ENCODE data around the gene ADCY6. TPM values are rescaled to one million over a fixed set of nuclear protein-coding genes. Genes with fewer than 3 reads are reported as not detected.

ADCY6 gene
- total RNA-seq, 2 experiments from 2014 or later, result 0.05 TPM; not detected in 1

- H3K27ac Mint-ChIP-seq, result no peak overlapping the region
- peaks cover 4% of the 10 kb centered on the region for H3K36me3 Mint-ChIP-seq (ENCODE audit: low read depth)
- no peaks in the 10 kb centered on the region for H3K9me3 Mint-ChIP-seq
- peaks cover 5% of the 10 kb centered on the region for H3K27me3 Mint-ChIP-seq
- peaks cover 27% of the 10 kb centered on the region for H3K4me1 Mint-ChIP-seq
- no peak for DNase-seq
- ChIA-PET CTCF (interaction anchor here (0.6 to 5.8 kb wide), 4 partner anchors 8 to 31 kb away, joined by 3 to 33 read pairs (median 4); no protein-coding TSS in a partner anchor), POLR2A (interaction anchor here (5.2 kb wide), 1 partner anchor 8 kb away, joined by 24 read pairs; no protein-coding TSS in a partner anchor)
- H3K4me3 Mint-ChIP-seq, result no peak overlapping the region
Observed at GRCh38 chr12:48823281-48823680, 34.4 kb upstream of the ADCY6 start.

DNA sequence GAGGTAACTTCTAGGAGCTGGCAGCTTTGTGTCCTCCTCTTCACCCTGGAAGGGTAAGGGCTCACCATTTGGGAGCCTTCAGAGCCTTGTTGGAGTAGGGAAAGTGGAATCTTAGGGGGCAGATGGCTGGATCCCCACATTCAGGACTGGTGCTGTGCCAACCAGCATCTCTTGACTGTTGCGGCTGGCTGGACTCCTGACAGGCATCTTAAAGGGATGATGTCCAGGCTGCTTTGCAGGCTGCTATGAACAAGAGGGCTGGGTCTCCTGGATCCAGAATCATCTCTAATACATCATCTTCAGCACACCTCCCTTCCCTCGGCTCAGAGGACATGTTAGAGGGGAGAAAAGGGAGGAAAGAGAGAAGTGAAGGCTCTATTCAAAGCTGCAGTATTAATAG is 33.8 kb upstream of the ADCY6 start:
- Mint-ChIP-seq H3K4me3 (no peak overlapping the region), H3K36me3 (ENCODE audit: low read depth) (peaks cover 3% of the 10 kb centered on the region), H3K27ac (no peak overlapping the region), H3K27me3 (peaks cover 6% of the 10 kb centered on the region), H3K9me3 (no peaks in the 10 kb centered on the region), H3K4me1 (peaks cover 31% of the 10 kb centered on the region)
- DNase-seq, result no peak
- POLR2A ChIA-PET, result interaction anchor here (0.5 kb wide), 1 partner anchor 106 kb away, joined by 3 read pairs; the partner anchor contains the start of gene CCNT1
- CTCF ChIA-PET, result interaction anchor here (1.4 to 5.8 kb wide), 3 partner anchors 7 to 30 kb away, joined by 3 to 33 read pairs (median 5); no protein-coding TSS in a partner anchor

DNA sequence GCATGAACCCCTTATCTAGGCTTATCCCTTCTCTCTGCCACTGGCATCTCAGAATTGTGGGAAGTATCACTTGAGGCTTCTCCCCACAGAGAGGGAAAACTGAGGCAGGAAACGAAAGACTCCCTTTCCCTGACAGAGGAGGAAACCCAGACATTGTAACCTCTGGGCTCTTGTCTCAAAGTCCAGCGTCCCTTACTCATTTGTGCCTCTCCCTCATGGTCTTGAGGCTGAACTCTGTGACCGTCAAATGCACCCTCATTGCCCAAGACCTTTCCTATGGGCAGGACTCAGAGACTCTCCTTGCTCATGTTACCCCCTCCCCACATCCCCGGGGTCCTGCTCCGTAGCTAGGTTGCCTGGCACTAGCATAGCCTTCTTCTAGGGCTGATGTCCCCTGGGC is 33.2 kb upstream of the ADCY6 start:
- DNase-seq, result no peak
- peaks cover 12% of the 10 kb centered on the region for H3K27me3 Mint-ChIP-seq
- no peak overlapping the region for H3K4me3 Mint-ChIP-seq
- CTCF ChIA-PET, result interaction anchor here (1.8 kb wide), 1 partner anchor 27 kb away, joined by 5 read pairs; no protein-coding TSS in a partner anchor
- no peak overlapping the region for H3K27ac Mint-ChIP-seq
- H3K36me3 Mint-ChIP-seq (ENCODE audit: low read depth), result peaks cover 3% of the 10 kb centered on the region
- H3K9me3 Mint-ChIP-seq, result no peaks in the 10 kb centered on the region
- POLR2A ChIA-PET, result no interaction called here
- H3K4me1 Mint-ChIP-seq, result peaks cover 37% of the 10 kb centered on the region

GRCh38 chr12:48819986-48820725 is 31.3 kb upstream of the ADCY6 start:
- Mint-ChIP-seq H3K27ac (no peak overlapping the region), H3K9me3 (no peaks in the 10 kb centered on the region), H3K27me3 (peaks cover 22% of the 10 kb centered on the region), H3K4me1 (peaks cover 48% of the 10 kb centered on the region), H3K36me3 (ENCODE audit: low read depth) (no peaks in the 10 kb centered on the region), H3K4me3 (no peak overlapping the region)
- ChIA-PET CTCF (interaction anchor here (0.5 to 1.9 kb wide), 7 partner anchors 20 to 157 kb away, joined by 3 to 5 read pairs (median 4); partner anchors contain the start of gene DDX23), POLR2A (interaction anchor here (1.2 to 2.2 kb wide), 2 partner anchors 10 to 32 kb away, joined by 6 to 8 read pairs; partner anchors contain the start of gene DDX23)
- no peak for DNase-seq

GRCh38 chr12:48818831-48819590 is 30.1 kb upstream of the ADCY6 start:
- H3K27me3 Mint-ChIP-seq, result peaks cover 22% of the 10 kb centered on the region
- ChIA-PET CTCF (interaction anchor here (1.0 to 1.9 kb wide), 7 partner anchors 21 to 148 kb away, joined by 3 to 5 read pairs (median 4); partner anchors contain the start of gene DDX23), POLR2A (interaction anchor here (0.9 to 2.2 kb wide), 3 partner anchors 12 to 54 kb away, joined by 3 to 8 read pairs (median 6); partner anchors contain the start of gene DDX23)
- no peaks in the 10 kb centered on the region for H3K9me3 Mint-ChIP-seq
- DNase-seq, result peak; percentile 60
- H3K4me3 Mint-ChIP-seq, result peak overlapping the region; percentile 98
- peak overlapping the region; percentile 47 for H3K27ac Mint-ChIP-seq
- H3K4me1 Mint-ChIP-seq, result peaks cover 40% of the 10 kb centered on the region
- no peaks in the 10 kb centered on the region for H3K36me3 Mint-ChIP-seq (ENCODE audit: low read depth)

DNA sequence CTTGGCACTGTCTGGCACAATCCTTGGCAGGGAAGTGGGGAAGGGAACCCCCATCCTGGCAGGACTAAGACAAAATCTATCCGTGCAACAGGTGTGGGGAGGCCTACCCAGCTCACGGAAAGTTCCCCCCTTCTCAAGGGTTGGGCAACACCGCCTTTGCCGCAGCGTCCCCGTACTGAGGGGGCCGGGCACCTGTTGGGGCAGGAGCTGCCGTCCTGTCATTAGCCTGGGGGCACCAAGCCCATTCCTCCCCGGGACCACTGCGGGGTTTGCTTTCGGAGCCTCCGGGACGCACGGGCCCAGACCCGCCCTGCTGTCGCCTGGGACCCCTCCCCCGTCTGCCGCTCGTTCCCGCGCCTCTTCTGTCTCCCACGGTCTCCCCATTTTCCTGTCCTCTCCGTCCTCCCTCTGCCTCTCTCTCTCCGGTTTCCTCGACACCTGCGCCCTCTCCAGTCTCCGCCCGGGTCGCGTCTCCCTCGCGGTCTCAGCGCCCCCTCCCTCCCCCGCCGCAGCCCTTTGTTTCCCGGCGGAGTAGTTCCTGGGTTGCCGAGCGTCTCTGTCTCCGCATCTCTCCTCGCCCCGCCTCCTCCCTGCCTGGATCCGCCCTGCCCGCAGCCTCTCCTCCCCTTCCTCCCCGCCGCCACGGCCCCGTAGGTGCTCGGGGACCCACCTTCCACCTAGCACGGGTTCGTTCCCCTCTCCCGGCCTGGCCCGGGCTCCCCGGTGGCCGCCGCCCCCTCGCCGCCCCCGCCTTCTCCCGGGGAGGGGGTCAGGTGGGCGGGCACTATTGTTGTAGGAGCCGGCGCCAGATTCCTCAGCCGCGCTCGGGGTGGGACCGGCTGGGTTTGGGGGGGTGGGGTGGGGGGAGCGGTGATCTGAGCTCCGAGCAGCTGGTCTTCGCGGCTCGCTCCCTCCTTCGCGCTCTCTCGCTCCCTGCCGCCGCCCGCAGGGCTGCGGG is 29.3 kb upstream of the ADCY6 start, which contains the start of gene CACNB3:
CACNB3 (plus strand) TSS at position 624 of the 958 bp plus-strand sequence. CDS start 434 bp downstream, outside the sequence.
- Mint-ChIP-seq H3K4me1 (peaks cover 38% of the 10 kb centered on the region), H3K36me3 (ENCODE audit: low read depth) (no peaks in the 10 kb centered on the region), H3K4me3 (peak within 1 kb of the TSS; percentile 98), H3K27ac (peak within 1 kb of the TSS; percentile 47), H3K27me3 (peaks cover 22% of the 10 kb centered on the region), H3K9me3 (no peaks in the 10 kb centered on the region)
- DNase-seq, result peak; percentile 84
- POLR2A ChIA-PET, result interaction anchor here (1.1 to 4.2 kb wide), 4 partner anchors 7 to 136 kb away, joined by 4 to 24 read pairs (median 6); partner anchors contain the start of genes DDX23 and KANSL2
- CTCF ChIA-PET, result interaction anchor here (0.8 to 1.9 kb wide), 3 partner anchors 22 to 149 kb away, joined by 3 to 4 read pairs (median 4); no protein-coding TSS in a partner anchor

DNA sequence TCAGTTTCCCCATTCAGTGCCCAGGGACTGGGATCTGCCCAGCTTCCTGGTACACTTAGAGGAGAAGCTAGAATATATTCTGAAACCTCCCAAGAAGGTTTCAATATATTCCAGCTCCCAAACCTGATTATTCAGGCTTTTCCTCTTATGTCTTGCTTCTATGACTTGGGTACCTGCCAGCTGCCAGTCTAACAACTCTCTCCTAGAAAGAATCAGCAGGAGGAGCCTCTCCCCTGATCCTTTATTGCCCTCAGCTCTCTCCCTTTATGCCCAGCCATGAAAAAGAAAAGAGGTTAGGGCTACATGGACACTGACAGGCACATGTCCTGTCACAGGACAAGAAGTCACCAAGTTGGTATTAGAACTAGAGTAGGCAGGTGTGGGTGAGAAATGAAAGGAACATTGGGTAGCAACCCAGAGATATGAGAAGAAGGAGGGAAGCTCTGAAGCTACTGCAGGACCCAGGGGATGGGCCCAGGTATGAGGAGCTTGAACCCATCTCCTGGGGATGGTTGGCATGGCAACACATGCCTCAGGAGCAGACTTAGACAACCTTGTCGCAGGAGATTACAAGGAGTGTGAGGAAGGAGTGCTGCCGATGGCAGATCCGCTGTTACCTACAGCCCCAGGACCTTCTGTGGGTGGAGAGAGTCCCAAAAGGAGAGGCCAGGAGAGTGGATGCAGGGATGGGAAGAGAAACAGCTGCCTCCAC is 27.4 kb upstream of the ADCY6 start:
- DNase-seq, result no peak
- ChIA-PET POLR2A (interaction anchor here (1.1 to 4.2 kb wide), 7 partner anchors 9 to 315 kb away, joined by 3 to 26 read pairs (median 7); partner anchors contain the start of genes DDX23, KANSL2, RND1 and TUBA1B), CTCF (interaction anchor here (0.5 to 4.6 kb wide), 10 partner anchors 9 to 1361 kb away, joined by 3 to 44 read pairs (median 10); partner anchors contain the start of gene DDX23)
- Mint-ChIP-seq H3K4me1 (peaks cover 40% of the 10 kb centered on the region), H3K36me3 (ENCODE audit: low read depth) (no peaks in the 10 kb centered on the region), H3K4me3 (peak overlapping the region; percentile 98), H3K9me3 (no peaks in the 10 kb centered on the region), H3K27ac (no peak overlapping the region), H3K27me3 (peaks cover 22% of the 10 kb centered on the region)

DNA sequence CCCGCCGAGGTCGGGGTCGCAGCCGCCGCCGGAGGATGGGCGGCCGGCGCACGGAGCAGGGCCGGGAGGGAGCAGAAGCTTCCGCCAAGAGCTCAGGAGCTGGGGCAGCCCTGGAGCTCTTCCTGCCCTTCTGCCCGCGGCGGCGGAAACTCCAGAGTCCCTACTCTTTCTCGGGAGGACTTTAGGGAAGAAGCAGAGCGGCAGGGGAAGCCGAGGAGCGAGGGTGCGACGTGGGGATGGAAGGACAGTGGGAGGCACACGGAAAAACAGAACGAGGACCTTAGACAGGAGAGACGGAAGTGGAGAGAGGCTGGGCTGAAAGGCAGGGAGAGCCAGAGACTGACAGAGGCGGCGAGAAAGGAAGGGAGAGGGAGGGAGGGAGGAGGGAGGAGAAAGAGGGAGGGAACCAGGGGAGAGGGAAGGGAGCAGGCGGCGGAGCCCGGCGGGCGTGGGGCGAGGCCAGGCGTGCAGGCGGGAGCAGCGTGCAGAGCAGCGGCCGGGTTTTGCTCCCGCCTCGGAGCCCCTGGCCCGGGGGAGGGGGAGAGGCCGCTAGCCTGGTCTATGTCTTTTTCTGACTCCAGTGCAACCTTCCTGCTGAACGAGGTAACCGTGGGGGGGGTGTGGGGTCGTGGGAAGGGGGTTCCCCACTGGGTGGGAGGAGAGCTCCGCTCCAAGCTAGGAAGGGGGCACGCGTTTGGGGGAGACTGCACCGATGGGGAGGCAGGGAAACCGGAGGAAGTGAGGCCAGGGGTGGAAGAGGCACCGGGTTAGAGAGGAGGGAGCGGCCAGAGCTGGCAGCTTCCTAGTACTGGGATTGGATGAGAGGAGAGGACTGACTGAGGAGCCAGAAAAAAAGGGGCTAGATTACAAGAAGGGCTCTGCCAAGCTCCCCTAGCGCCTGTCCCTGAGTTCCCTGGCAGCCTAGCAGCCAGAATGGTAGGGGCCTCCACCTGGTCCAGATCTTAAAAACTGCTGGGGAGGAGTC is 26.5 kb upstream of the ADCY6 start:
- CTCF ChIA-PET, result interaction anchor here (0.7 to 4.6 kb wide), 22 partner anchors 10 to 1362 kb away, joined by 3 to 44 read pairs (median 5); partner anchors contain the start of genes DDX23 and RND1
- Mint-ChIP-seq H3K27ac (peak overlapping the region; percentile 59), H3K36me3 (ENCODE audit: low read depth) (no peaks in the 10 kb centered on the region), H3K27me3 (peaks cover 21% of the 10 kb centered on the region), H3K9me3 (no peaks in the 10 kb centered on the region), H3K4me1 (peaks cover 40% of the 10 kb centered on the region), H3K4me3 (peak overlapping the region; percentile 98)
- POLR2A ChIA-PET, result interaction anchor here (0.7 to 4.2 kb wide), 13 partner anchors 10 to 617 kb away, joined by 3 to 26 read pairs (median 3); partner anchors contain the start of genes DDX23, KANSL2, RND1 and TUBA1B
- peak; percentile 34 for DNase-seq

- Mint-ChIP-seq H3K4me1 (peaks cover 40% of the 10 kb centered on the region), H3K27me3 (peaks cover 18% of the 10 kb centered on the region), H3K4me3 (peak overlapping the region; percentile 98), H3K36me3 (ENCODE audit: low read depth) (no peaks in the 10 kb centered on the region), H3K27ac (peak overlapping the region; percentile 59), H3K9me3 (no peaks in the 10 kb centered on the region)
- POLR2A ChIA-PET, result interaction anchor here (0.7 to 4.2 kb wide), 10 partner anchors 9 to 273 kb away, joined by 3 to 26 read pairs (median 4); partner anchors contain the start of genes DDX23, KANSL2 and RND1
- CTCF ChIA-PET, result interaction anchor here (0.7 to 4.6 kb wide), 22 partner anchors 10 to 183 kb away, joined by 3 to 44 read pairs (median 5); partner anchors contain the start of genes ARF3, DDX23 and RND1
- DNase-seq, result peak; percentile 86
Observed at GRCh38 chr12:48814262-48815125, 25.6 kb upstream of the ADCY6 start.

All from activated CD4-positive, alpha-beta memory T cell treated with anti-CD3 and anti-CD28 coated beads, Interleukin-2, amount 10 ng/mL, durations not matched to agents 7 days and 5 days (primary cell).